HL-60/S4 (cell line): Measurements from ENCODE around the gene TFAP2A.

Experiments used
- in situ Hi-C: fragments of 300-500 bp; cut with MboI; formaldehyde crosslinking; loops from 2 replicates; pipeline ENCODE4 v1.14.3; 2022; ENCODE audit warnings: low sequenced_read_pairs

The TFAP2A gene

DNA sequence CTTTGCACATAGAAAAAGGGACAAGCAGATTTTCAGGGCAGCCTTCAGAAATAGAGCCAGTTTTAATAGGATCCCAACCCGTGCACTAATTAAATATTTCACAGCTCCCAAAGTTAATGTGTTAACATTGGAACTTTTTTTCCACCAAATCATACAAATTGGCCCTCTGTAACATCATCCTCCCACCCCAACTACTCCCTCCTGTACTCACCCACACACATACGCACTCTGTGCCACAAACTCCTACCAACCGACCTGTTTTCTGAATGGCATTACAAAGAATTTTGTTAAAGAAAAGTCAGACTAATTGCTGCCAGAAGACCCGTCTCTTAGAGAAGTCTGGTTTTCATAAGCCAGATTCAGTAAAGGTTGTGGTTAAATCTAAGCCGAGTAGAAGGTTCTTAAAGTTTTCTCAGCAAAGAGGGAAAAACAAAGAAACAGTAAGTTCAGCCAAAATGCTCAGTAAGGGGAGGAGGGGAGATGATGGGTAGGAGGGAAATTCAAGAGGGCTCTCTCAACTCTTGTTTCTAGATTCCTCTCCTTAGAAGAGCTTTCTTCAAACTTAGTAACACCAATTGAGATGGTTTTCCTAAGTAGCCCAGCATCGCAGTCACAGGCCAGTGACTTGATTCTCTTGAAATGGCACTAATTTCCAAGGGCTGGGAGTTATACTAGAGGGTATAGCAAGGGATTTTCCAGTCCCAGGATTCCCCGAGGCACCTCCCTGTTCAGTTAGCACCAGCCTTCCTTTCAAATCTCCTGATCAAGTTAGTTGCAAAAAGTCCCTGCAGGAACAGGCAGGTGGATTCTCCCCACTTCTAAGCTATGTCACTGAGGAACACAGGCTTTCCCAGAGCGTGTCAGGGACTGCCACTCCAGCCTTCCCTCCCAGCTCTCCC, 27.9 kb downstream of the TFAP2A start:
- in situ Hi-C loops = no loop called here

DNA sequence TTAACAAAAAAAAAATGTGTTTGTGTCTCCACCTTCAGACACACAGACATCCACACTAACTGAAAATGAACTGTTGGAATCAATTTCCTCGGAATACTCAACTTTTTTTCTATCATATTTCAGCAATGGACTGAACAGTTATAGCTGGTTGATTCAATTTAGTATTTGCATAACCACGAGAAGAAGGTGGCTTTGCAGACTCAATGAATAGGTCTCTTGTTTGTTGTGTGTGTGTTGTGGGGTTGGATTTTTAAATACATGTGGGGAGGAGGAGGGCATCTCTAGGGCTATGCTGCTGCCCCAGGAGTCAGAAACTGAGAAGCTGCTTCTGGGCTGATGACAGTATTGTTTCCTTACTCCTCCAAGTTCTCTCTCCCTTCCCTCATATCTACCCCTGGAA, 28.7 kb downstream of the TFAP2A start:
- in situ Hi-C loops = no loop called here

DNA sequence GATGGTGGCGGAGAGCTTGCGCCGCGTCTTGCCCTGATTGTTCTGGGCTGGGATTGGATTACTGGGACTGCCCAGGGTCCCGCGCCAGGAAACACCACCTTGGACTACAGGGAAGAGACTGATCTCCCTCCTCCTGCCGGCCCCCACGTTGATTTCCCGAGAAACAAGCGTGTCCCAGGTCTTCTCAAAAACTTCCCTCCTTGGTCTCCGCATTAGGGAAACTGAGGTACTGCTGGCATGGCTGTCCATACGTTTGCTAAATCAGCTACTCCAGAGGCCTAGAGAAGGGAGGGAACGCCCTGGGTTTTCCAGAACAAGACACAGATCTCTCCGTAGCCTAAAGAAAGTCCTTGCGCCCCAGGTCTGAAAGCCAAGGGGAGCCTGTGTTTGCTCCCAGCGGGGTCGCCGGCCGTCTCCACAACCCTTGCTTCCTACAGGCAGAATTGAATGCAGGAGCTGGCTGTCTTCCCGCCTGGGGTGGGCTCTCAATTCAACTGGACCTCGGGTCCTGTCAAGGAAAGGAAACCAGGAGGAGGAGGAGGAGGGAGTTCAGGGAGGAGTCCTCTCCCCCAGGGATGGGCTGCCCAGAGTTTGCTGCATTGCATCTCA, 29.2 kb downstream of the TFAP2A start:
- in situ Hi-C loops = no loop called here

DNA sequence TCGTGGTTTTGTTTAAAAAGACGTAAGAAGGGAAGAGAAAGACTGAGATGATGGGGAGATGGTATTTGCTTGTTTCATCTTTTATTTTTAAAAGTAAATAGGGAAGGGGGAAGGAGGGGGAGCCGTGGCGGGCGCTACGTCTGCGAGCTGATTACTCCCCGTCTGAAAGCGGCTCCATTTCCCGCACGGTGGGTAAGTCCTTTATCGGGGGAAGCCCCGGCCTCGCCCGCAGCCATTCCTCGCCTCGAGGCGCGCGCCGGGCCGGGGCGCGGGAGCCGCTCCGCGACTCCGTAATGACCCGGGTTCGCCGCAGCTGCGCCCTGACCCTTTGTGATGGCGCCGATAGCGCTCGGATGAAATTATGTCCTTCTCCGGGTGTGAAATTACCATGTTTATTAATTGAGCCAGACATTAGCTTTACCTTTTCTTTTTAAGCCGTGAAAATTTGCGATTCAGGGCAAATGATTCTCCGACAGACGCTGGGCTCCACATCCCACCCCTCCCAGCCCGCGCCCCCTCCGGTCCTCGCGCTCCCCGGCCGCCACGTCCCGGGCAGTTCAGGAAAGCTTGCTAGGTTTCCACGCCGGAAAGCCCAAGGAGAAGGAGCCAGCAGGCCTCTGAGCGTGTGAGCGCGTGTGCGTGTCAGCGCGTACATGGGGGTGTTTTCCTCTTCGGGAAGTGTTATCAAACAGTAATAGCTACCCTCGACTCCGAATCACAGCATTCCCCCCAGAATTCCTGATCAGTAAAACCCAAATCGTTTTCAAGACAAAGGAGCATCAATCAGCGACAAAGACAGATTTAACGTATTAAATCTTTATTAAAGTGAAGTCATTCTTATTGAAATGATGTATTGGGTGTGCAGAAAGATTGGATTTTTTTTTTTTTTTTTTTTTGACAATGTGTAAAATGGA, 30.0 kb downstream of the TFAP2A start:
- in situ Hi-C loops = no loop called here

DNA sequence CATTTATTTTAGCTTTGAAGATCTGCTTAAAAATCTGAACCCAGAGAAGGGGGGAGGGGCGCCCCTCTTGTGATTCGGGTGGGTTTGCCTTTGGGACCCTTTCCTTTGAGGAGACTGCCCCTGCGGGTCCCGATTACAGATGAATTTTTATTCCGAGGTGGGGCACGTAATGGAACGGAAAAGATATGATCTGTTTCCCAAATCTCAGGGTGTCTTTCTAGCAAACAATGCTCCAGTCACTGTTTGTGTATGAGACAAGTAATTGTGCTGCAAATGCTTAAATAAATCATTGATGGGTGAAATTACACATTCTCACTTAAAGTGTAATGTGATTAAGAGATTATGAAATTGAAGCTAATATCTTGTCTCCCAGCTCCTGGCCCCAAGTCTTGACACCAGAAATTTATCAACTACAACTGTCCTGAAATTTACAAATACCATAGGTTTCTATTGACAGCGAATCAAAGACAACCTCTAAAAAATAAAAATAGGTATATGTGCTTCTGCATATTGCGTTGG, 30.7 kb downstream of the TFAP2A start:
- in situ Hi-C loops = no loop called here

DNA sequence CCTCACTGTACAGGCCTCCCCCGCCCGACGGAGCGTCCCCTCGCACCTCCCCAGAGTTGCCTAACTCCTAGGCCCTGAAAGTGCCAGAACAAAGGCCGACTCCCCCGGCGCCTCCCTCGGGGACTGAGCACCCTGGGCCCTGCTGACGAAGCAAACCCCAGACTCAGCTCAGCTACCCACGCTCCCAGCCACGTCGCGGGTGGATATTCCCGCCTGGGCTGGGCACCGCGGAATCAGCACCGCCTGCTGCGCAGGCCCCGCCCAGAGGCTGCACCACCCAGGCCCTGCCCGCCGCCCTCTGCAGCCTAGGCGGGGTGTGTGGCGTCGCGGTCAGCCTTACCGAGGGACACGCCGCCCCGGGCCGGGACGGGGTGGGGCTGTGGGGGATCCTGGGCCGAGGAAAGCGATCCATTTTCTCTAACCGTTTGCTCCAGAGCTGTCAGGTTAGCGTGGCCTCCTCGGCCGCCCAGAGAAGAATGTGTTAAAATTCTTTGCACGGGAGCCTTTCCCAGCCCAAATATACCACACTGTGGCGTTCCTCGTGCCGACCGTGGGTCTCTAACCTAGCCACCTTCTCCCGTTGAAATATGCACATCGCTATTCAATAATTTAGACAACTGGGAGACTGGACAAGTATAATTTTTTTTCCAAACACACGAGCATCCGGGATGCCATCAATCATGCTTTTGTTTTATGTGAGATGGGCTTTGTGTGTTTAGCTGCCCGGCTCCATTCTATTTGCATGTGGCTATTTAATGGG, 31.4 kb downstream of the TFAP2A start:
- in situ Hi-C loops = no loop called here

DNA sequence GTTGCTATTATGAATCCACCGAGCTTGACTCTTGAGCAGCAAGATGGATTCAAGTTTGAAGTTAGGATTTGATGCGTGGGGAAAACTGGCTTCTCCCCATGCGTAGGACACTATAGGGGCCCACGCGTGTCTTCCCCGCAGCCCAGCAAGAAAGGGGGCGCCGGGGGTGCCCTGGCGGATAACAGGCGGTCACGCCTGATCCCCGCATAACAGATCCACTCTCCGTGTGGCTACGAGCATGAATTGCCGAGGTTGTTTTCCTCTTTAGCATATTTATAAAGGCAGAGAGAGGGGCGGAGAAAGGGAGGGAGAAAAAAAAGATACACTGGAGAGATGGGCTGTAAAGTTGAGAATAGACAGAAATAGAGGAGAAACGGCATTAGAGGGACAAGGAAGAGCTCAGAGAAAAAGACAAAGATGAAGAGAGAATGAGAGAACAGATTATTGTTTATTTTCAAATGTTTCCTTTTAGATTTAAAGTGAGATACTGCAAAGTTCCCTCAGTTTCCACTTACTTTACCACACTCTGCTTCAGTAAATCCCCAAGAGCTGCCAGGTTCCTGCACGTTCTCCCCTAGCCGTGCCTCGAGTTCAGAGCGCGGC, 32.0 kb downstream of the TFAP2A start:
- in situ Hi-C loops = no loop called here

DNA sequence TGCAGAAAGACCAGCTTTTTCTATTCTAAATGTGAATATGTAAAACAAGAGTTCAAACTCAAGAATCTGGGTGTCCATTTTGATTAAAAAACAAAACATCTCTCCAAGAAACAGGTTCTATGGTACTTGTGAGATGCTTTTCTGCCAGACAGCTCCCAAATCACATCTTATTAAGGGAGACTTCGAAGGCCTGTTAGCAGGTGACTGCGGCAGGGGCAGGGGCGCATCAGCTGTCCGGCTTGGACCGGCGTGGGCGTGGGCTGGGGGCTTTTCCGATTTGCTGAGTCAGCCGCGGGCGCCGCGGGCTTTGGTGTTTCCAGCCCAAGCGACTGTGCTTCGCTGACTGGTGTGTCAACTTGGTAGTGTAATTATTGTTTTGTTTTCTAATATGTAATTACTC, 32.6 kb downstream of the TFAP2A start:
- in situ Hi-C loops = no loop called here

DNA sequence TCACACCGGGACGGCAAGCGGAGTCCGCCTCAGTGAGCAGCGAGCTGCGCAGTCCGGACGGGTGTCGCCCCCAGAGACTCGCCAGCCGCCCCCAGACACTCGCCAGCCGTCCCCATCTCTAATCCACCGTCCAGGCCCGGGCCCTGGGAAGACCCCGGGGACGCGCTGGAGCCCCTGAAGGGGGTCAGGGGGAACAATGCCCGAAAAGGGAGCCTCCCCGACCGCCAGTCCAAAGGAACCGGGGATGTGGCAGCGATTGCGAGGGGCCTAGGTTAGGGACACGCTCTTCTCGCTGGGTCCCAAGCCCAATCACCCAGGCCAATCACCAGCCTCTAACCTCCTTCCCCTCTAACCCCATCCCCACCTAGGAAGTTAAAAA, 33.1 kb downstream of the TFAP2A start:
- in situ Hi-C loops = no loop called here

DNA sequence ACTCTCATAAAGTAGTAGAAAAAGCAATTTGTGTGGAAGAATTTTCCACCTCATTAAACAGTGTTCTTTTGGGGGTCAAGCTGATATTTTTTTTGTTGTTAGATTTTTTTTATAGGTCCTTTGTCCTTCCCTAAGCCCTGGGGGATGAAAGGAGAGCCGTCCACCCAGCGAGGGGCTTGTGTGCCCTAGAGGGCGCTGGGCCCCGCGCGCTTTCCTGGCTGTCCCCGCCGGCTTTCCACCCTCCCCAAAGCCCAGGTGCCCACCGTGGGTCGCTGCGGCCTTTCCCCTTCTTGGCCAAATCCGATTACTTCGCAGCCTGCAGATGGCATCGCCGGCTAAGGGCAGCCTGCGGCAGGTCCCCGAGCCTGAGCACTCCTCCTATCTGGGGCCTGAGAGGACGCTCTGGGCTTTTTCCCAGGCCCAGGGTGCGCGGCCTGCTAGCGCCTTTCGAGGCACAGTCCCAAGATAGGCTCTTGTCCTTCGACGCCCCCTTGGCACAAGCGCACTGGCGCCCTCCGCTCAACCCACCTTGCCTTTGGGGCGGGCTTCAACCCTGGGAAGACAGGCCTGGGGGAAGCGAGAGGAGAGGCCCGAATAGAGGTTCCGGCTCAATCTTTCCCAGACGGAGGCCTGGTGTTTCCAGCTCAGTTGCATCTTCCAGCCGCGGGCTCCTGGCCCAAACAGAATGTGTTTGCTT, 33.6 kb downstream of the TFAP2A start:
- in situ Hi-C loops = no loop called here

DNA sequence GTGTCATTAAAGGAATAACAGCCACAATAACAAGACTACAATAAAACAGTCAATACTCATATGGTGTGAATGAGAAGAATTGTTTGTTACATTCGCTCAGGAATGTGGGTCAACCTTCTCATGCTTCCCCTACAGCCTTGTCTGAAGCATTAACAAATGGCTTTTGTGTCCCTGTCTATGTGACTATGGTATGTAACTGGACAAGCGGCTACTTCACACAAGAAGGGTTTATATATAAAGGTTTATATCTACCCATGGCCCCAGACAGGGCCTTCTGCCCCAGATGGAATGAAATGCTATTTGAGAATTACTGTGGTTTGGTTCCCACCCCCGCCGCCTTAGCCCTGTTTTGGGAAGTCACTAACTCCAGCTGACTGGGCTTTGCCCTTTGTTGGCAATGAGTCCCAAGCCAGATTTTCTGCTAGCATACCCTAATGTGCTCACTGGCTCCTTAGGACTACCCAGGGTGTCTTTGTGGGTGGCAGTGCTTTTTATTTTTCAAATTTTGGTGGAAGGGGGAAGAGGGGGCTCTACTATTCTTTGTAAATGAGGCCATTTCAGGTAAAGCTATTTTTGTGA, 39.4 kb downstream of the TFAP2A start:
- in situ Hi-C loops = no loop called here

DNA sequence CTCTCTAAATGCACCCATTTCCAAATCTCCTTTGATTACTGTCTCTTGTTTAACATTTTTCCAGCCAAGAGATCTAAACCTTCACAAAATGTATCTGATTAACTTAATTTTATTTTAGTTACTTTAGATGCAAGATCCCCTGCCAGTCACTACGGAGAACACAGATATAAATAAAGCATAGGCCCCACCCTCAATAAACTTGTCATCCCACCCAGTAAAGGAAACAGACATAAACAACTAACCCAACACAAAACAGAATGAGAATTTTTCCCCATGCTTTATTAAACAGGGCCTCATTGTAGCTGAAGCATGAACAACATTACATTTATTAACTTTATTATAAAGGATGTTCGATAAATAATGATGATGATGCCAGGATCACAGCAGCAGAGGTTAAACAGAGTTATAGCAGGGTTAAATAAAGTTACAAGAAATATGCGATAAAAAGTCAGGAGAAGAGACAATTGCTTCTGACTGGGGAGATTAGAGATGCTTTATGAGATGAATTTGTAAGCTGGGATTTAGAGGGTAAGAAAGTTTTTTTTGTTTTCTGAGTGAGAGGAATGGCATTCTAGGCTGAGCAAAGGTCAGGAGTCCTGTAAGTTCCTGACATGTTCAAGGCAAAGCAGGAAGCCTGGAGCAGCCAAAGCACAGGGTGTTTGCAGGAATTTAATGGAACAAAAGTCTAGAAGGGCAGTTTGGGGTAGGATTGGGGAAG, 41.1 kb downstream of the TFAP2A start:
- in situ Hi-C loops = no loop called here

DNA sequence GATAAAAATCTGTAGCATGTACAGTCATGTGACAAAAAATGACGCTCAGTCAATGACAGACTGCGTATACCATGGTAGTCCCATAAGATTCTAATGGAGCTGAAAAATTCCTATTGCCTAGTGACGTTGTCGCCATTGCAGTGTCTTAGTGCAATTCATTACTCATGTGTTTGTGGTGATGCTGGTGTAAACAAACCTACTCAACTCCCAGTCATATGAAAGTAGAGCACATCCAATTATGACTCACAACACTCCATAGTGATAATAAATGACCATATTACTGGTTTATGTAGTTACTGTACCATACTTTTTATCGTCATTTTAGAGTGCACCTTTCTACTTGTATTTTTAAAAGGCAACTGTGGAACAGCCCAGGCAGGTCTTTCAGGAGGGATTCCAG, 45.0 kb downstream of the TFAP2A start:
- in situ Hi-C loops = no loop called here

DNA sequence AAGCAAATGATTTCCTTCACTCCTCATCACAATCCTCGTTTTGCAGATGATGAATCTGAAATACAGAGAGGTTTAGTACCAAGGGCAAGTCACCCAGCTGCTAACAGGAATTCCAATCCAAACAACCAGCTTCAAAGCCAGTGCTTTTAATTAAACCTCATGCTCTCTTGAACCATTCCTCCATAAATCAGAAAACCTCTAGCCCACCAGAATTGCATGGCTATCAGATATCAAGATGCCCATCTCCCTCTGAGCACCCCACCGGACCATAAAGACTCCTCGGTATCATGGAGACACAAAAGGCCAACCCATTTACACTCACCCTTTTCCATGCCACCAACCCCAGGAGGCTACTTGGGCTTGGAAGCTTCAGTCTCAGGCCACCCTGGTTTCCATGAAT, 46.0 kb downstream of the TFAP2A start:
- in situ Hi-C loops = no loop called here

DNA sequence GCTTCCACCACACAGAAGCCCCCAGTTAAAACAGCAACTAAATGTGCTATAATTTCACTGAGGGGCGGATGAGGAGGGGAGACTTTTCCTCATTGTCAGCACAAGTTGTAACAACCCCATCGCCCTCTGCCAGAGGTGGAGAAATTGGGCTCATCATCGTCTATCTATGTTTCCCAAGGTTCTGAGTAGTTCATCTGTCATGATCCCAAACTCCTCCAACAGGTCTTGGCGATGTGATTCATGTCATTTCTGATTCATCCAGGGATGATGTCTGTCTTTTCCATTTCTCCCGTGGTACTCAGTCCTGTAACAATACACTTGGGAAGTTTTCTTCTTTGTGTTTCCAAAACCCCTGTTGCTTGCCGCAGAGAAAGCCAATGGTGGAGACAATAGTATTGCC, 51.0 kb downstream of the TFAP2A start:
- in situ Hi-C loops = no loop called here

DNA sequence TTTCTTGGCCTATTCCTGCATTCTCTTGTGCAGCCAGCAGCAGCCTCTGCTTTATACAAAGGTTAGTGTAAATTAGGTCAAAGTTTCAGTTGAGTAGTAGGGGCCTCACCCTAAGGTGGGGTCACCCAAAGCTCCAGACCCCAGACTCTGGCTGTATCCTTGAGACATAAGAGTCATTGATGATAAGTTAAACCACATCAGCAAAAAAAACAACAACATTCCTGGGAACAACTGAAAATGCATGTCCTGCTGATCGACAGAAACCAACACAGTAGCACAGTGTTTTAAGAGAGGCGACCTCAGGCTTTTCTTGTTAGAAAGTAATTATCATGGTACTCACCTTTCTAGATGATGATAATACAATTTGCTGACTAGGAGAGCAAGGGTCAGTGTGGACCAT, 52.6 kb downstream of the TFAP2A start:
- in situ Hi-C loops = no loop called here

DNA sequence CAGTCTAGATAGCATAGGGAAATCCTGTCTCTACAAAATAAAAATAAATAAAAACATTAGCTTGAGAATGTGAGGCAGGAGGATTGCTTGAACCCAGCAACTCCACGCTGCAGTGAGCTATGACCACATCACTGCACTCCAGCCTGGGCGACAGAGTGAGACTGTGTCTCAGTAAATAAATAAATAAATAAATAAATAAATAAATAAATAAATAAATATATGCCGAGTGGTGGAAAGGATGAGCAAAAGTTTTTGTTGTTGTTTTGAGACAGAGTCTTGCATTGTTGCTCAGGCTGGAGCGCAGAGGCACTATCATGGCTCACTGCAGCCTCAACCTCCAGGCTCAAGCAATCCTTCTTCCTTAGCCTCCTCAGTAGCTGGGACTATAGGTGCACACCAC, 53.4 kb downstream of the TFAP2A start:
- in situ Hi-C loops = no loop called here

DNA sequence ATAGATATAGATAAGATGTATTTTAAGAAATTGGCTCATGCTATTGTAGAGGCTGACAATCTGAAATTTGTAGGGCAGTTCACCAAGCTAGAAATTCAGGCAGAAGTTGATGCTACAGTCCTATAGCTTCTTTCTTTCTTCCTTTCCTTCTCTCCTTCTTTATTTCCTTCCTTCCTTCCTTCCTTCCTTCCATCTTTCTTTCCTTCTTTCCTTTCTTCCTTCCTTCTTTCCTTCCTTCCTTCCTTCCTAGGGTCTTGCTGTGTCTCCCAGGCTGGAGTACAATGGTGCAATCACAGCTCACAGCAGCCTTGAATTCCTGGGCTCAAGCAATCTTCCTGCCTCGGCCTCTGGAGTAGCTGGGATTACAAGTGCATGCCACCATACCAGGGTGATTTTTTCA, 55.3 kb downstream of the TFAP2A start:
- in situ Hi-C loops = no loop called here
